Measurements from ENCODE around the gene TEX13D.

Gene TEX13D

GRCh38 chrX:124342174-124342867 lies 9.9 kb downstream of the TEX13D start:
- peak overlapping the region; percentile 86 for H3K4me3 Mint-ChIP-seq
- peak; percentile 25 for ATAC-seq
- DNase-seq (ENCODE audit: low spot score in 2 of 2): no peak
- peak overlapping the region; percentile 90 for H3K27ac Mint-ChIP-seq
- H3K4me1 Mint-ChIP-seq: peaks cover 35% of the 10 kb centered on the region
- peaks cover under 1% of the 10 kb centered on the region for H3K36me3 Mint-ChIP-seq
- H3K9me3 Mint-ChIP-seq: no peaks in the 10 kb centered on the region

GRCh38 chrX:124343016-124343415 lies 10.6 kb downstream of the TEX13D start:
- Mint-ChIP-seq H3K36me3 (peaks cover 7% of the 10 kb centered on the region), H3K4me1 (peaks cover 31% of the 10 kb centered on the region)
- no peak for DNase-seq (ENCODE audit: low spot score in 2 of 2)

GRCh38 chrX:124344246-124344645 lies 11.8 kb downstream of the TEX13D start:
- no peak for DNase-seq (ENCODE audit: low spot score in 2 of 2)
- H3K9me3 Mint-ChIP-seq: no peaks in the 10 kb centered on the region
- H3K36me3 Mint-ChIP-seq: peaks cover 19% of the 10 kb centered on the region
- H3K4me3 Mint-ChIP-seq: peak overlapping the region; percentile 86
- peaks cover 31% of the 10 kb centered on the region for H3K4me1 Mint-ChIP-seq
- no peak for ATAC-seq
- peak overlapping the region; percentile 90 for H3K27ac Mint-ChIP-seq

More at GRCh38 chrX:124343016-124343415, 10.6 kb downstream of the TEX13D start:
- peak overlapping the region; percentile 86 for H3K4me3 Mint-ChIP-seq
- peak overlapping the region; percentile 90 for H3K27ac Mint-ChIP-seq
- no peak for ATAC-seq
- no peaks in the 10 kb centered on the region for H3K9me3 Mint-ChIP-seq

GRCh38 chrX:124346117-124346876 lies 13.8 kb downstream of the TEX13D start, which contains the start of gene SH2D1A:
TSS of gene SH2D1A (plus strand) at chrX:124346563. CDS start at chrX:124346643, 80 bp downstream.
- Mint-ChIP-seq H3K4me1 (peaks cover 29% of the 10 kb centered on the region), H3K9me3 (no peaks in the 10 kb centered on the region), H3K4me3 (peak within 1 kb of the TSS; percentile 86), H3K27ac (peak within 1 kb of the TSS; percentile 94), H3K36me3 (peaks cover 25% of the 10 kb centered on the region)
- ATAC-seq (peak; percentile 55), DNase-seq (ENCODE audit: low spot score in 2 of 2) (peak in 1 of 2 donors; percentile 66)

GRCh38 chrX:124346877-124347241 lies 14.4 kb downstream of the TEX13D start:
- Mint-ChIP-seq H3K27ac (peak overlapping the region; percentile 94), H3K36me3 (peaks cover 31% of the 10 kb centered on the region)
- peak; percentile 3 for ATAC-seq

GRCh38 chrX:124347242-124347641 lies 14.8 kb downstream of the TEX13D start:
- peak; percentile 74 for ATAC-seq
- peaks cover 34% of the 10 kb centered on the region for H3K36me3 Mint-ChIP-seq
- peak overlapping the region; percentile 86 for H3K4me3 Mint-ChIP-seq
- peaks cover 26% of the 10 kb centered on the region for H3K4me1 Mint-ChIP-seq
- DNase-seq (ENCODE audit: low spot score in 2 of 2): no peak
- H3K9me3 Mint-ChIP-seq: no peaks in the 10 kb centered on the region
- H3K27ac Mint-ChIP-seq: peak overlapping the region; percentile 94

More at GRCh38 chrX:124346877-124347241, 14.4 kb downstream of the TEX13D start:
- peak overlapping the region; percentile 86 for H3K4me3 Mint-ChIP-seq
- H3K4me1 Mint-ChIP-seq: peaks cover 29% of the 10 kb centered on the region
- no peak for DNase-seq (ENCODE audit: low spot score in 2 of 2)
- H3K9me3 Mint-ChIP-seq: no peaks in the 10 kb centered on the region

- H3K27ac Mint-ChIP-seq: peak overlapping the region; percentile 94
- H3K4me3 Mint-ChIP-seq: peak overlapping the region; percentile 86
- no peaks in the 10 kb centered on the region for H3K9me3 Mint-ChIP-seq
- no peak for ATAC-seq
- H3K36me3 Mint-ChIP-seq: peaks cover 44% of the 10 kb centered on the region
- H3K4me1 Mint-ChIP-seq: peaks cover 28% of the 10 kb centered on the region
- no peak for DNase-seq (ENCODE audit: low spot score in 2 of 2)
Observed at GRCh38 chrX:124348182-124348581, 15.7 kb downstream of the TEX13D start.

GRCh38 chrX:124348885-124349453 lies 16.5 kb downstream of the TEX13D start:
- Mint-ChIP-seq H3K4me3 (peak overlapping the region; percentile 86), H3K9me3 (no peaks in the 10 kb centered on the region), H3K4me1 (peaks cover 34% of the 10 kb centered on the region), H3K36me3 (peaks cover 51% of the 10 kb centered on the region), H3K27ac (peak overlapping the region; percentile 94)
- no peak for DNase-seq (ENCODE audit: low spot score in 2 of 2)
- ATAC-seq: peak; percentile 27

GRCh38 chrX:124354648-124355047 lies 22.2 kb downstream of the TEX13D start:
- ATAC-seq (no peak), DNase-seq (ENCODE audit: low spot score in 2 of 2) (no peak)
- H3K27ac Mint-ChIP-seq: peak overlapping the region; percentile 88
- H3K4me1 Mint-ChIP-seq: peaks cover 37% of the 10 kb centered on the region
- H3K36me3 Mint-ChIP-seq: peaks cover 67% of the 10 kb centered on the region
- H3K9me3 Mint-ChIP-seq: no peaks in the 10 kb centered on the region
- peak overlapping the region; percentile 65 for H3K4me3 Mint-ChIP-seq

GRCh38 chrX:124358800-124359383 lies 26.4 kb downstream of the TEX13D start:
- Mint-ChIP-seq H3K4me3 (peak overlapping the region; percentile 67), H3K36me3 (peaks cover 68% of the 10 kb centered on the region), H3K9me3 (no peaks in the 10 kb centered on the region), H3K4me1 (peaks cover 45% of the 10 kb centered on the region), H3K27ac (peak overlapping the region; percentile 90)
- no peak for DNase-seq (ENCODE audit: low spot score in 2 of 2)
- ATAC-seq: peak; percentile 78

- Mint-ChIP-seq H3K36me3 (peaks cover 74% of the 10 kb centered on the region), H3K4me3 (peak overlapping the region; percentile 67), H3K27ac (peak overlapping the region; percentile 94), H3K4me1 (peaks cover 34% of the 10 kb centered on the region), H3K9me3 (no peaks in the 10 kb centered on the region)
- no peak for DNase-seq (ENCODE audit: low spot score in 2 of 2)
- peak; percentile 84 for ATAC-seq
Observed at GRCh38 chrX:124362072-124362471, 29.6 kb downstream of the TEX13D start.

- peak overlapping the region; percentile 94 for H3K27ac Mint-ChIP-seq
- H3K4me3 Mint-ChIP-seq: peak overlapping the region; percentile 67
- DNase-seq (ENCODE audit: low spot score in 2 of 2) (no peak), ATAC-seq (peak; percentile 31)
- H3K4me1 Mint-ChIP-seq: peaks cover 32% of the 10 kb centered on the region
- H3K36me3 Mint-ChIP-seq: peaks cover 78% of the 10 kb centered on the region
- H3K9me3 Mint-ChIP-seq: no peaks in the 10 kb centered on the region
Observed at GRCh38 chrX:124362761-124363160, 30.3 kb downstream of the TEX13D start.

GRCh38 chrX:124369722-124370121 lies 37.3 kb downstream of the TEX13D start:
- ATAC-seq: no peak

GRCh38 chrX:124373348-124373747 lies 40.9 kb downstream of the TEX13D start:
- ATAC-seq (no peak), DNase-seq (ENCODE audit: low spot score in 2 of 2) (no peak)
- Mint-ChIP-seq H3K9me3 (no peaks in the 10 kb centered on the region), H3K4me1 (peaks cover 21% of the 10 kb centered on the region), H3K36me3 (peaks cover 81% of the 10 kb centered on the region), H3K4me3 (no peak overlapping the region), H3K27ac (no peak overlapping the region)

More at GRCh38 chrX:124369722-124370121, 37.3 kb downstream of the TEX13D start:
- no peak for DNase-seq (ENCODE audit: low spot score in 2 of 2)
- Mint-ChIP-seq H3K4me1 (peaks cover 22% of the 10 kb centered on the region), H3K9me3 (no peaks in the 10 kb centered on the region), H3K27ac (peak overlapping the region; percentile 68), H3K4me3 (peak overlapping the region; percentile 47), H3K36me3 (peaks cover 98% of the 10 kb centered on the region)

- Mint-ChIP-seq H3K36me3 (peaks cover 58% of the 10 kb centered on the region), H3K9me3 (no peaks in the 10 kb centered on the region), H3K4me3 (no peak overlapping the region), H3K4me1 (no peaks in the 10 kb centered on the region), H3K27ac (no peak overlapping the region)
- no peak for ATAC-seq
- DNase-seq (ENCODE audit: low spot score in 2 of 2): no peak
Observed at GRCh38 chrX:124378643-124379042, 46.2 kb downstream of the TEX13D start.
